HepG2 (cell line): Measurements from ENCODE around the gene DTD2. TPM values are rescaled to one million over a fixed set of nuclear protein-coding genes. Genes with fewer than 3 reads are reported as not detected.
A peak's percentile ranks its signal among the peaks of the same experiment; 100 is the strongest.

Source experiments
- ATF2 ChIP-seq: sonication (generic); formaldehyde crosslinking; IDR thresholded peaks from 2 replicates; pipeline ENCODE4 v1.4.0; 2020; ENCODE audit warnings: missing genetic modification reagents
- ATF3 ChIP-seq: sonication (generic); formaldehyde crosslinking; IDR thresholded peaks from 2 replicates; pipeline ENCODE4 v1.4.0; 2020; ENCODE audit warnings: missing genetic modification reagents
- CBX5 ChIP-seq: sonication (generic); formaldehyde crosslinking; IDR thresholded peaks from 2 replicates; pipeline ENCODE4 v1.4.0; 2020; ENCODE audit warnings: missing genetic modification reagents, borderline replicate concordance
- GPBP1L1 ChIP-seq: sonication (generic); formaldehyde crosslinking; IDR thresholded peaks from 2 replicates; pipeline ENCODE4 v1.5.0; 2020; ENCODE audit warnings: mild to moderate bottlenecking, missing genetic modification reagents
- KDM5A ChIP-seq: fragments of 200-600 bp; sonication (generic); IDR thresholded peaks from 2 replicates; pipeline ENCODE4 v1.7.0; 2018; ENCODE audit warnings: antibody characterized with exemption, mild to moderate bottlenecking, low read length, borderline replicate concordance
- MAFG ChIP-seq: sonication (generic); formaldehyde crosslinking; IDR thresholded peaks from 2 replicates; pipeline ENCODE4 v1.5.1; 2020; ENCODE audit warnings: mild to moderate bottlenecking, missing genetic modification reagents
- NR2F2 ChIP-seq: IDR thresholded peaks from 2 replicates; pipeline ENCODE4 v1.6.1; 2012; ENCODE audit warnings: low read depth, inconsistent platforms, borderline replicate concordance
- SAFB2 ChIP-seq: sonication (generic); formaldehyde crosslinking; IDR thresholded peaks from 2 replicates; pipeline ENCODE4 v1.5.1; 2020; ENCODE audit warnings: missing genetic modification reagents, low read depth, mild to moderate bottlenecking, borderline replicate concordance
- XRCC5 ChIP-seq: fragments of 200-400 bp; formaldehyde crosslinking; optimal IDR thresholded peaks from 2 replicates; pipeline ENCODE3; 2017; ENCODE audit warnings: mild to moderate bottlenecking, low read length
- ZBTB34 ChIP-seq: sonication (generic); formaldehyde crosslinking; IDR thresholded peaks from 2 replicates; pipeline ENCODE4 v1.8.0; 2022; ENCODE audit warnings: mild to moderate bottlenecking, missing genetic modification reagents
- ZEB1 ChIP-seq: IDR thresholded peaks from 2 replicates; pipeline ENCODE4 v1.6.1; 2012; ENCODE audit warnings: mild to moderate bottlenecking, low read depth, inconsistent platforms; ENCODE audit not compliant: insufficient replicate concordance
- ZNF207 ChIP-seq: fragments of 450-650 bp; IDR thresholded peaks from 2 replicates; pipeline ENCODE4 v1.6.1; 2016; ENCODE audit warnings: antibody characterized with exemption, borderline replicate concordance
- ZNF335 ChIP-seq: sonication (generic); formaldehyde crosslinking; IDR thresholded peaks from 2 replicates; pipeline ENCODE4 v1.4.0; 2020; ENCODE audit warnings: missing genetic modification reagents
- ZNF552 ChIP-seq: sonication (generic); formaldehyde crosslinking; IDR thresholded peaks from 2 replicates; pipeline ENCODE4 v1.9.0; 2022; ENCODE audit warnings: missing genetic modification reagents, mild to moderate bottlenecking, borderline replicate concordance
- ZNF572 ChIP-seq: sonication (generic); formaldehyde crosslinking; IDR thresholded peaks from 2 replicates; pipeline ENCODE4 v1.5.1; 2020; ENCODE audit warnings: mild to moderate bottlenecking, missing genetic modification reagents
- ZNF883 ChIP-seq: sonication (generic); formaldehyde crosslinking; IDR thresholded peaks from 2 replicates; pipeline ENCODE4 v1.5.1; 2020; ENCODE audit warnings: mild to moderate bottlenecking, missing genetic modification reagents; ENCODE audit errors: not compliant biosample characterization
- polyA plus RNA-seq, 8 experiments: library from polyadenylated mRNA; depleted of rRNA in 3 of 8; stranded (reverse) in 7 of 8; unstranded in 1 of 8; fragments of >200 nt; fragmentation: Illumina TruSeq in 4 of 8; extraction: Trizol in 4 of 8; gene quantifications; 2 replicates each; pipeline versions ENCODE4 v1.2.1 to v1.2.3, GENCODE V29; 2011 to 2016; ENCODE audit warnings: low read depth in 4 of 8, missing spikeins in 1 of 8, mixed read lengths in 1 of 8; ENCODE audit not compliant: insufficient read depth in 1 of 8
- total RNA-seq, 5 experiments: library from RNA; depleted of rRNA; stranded (reverse); fragments of >200 nt; fragmentation: Illumina TruSeq; extraction: Trizol; gene quantifications; 2 replicates each; pipeline ENCODE4 v1.2.3, GENCODE V29; 2016; ENCODE audit warnings: low read depth in 1 of 5
- TF ChIP-seq, protein P1 (sequence below): sonication (generic); formaldehyde crosslinking; IDR thresholded peaks from 2 replicates; pipeline ENCODE4 v1.4.0; 2020; ENCODE audit warnings: missing genetic modification reagents; ENCODE audit errors: not compliant biosample characterization
- TF ChIP-seq, protein P2 (sequence below): sonication (generic); formaldehyde crosslinking; IDR thresholded peaks from 2 replicates; pipeline ENCODE4 v1.4.0; 2020; ENCODE audit warnings: missing genetic modification reagents, borderline replicate concordance

DTD2 gene
- total and polyA plus RNA-seq, 2 of the 13 experiments (the other 11 are each of a cell fraction or from before 2014, with no cell fraction given) = 22.3 to 49.8 TPM

DNA sequence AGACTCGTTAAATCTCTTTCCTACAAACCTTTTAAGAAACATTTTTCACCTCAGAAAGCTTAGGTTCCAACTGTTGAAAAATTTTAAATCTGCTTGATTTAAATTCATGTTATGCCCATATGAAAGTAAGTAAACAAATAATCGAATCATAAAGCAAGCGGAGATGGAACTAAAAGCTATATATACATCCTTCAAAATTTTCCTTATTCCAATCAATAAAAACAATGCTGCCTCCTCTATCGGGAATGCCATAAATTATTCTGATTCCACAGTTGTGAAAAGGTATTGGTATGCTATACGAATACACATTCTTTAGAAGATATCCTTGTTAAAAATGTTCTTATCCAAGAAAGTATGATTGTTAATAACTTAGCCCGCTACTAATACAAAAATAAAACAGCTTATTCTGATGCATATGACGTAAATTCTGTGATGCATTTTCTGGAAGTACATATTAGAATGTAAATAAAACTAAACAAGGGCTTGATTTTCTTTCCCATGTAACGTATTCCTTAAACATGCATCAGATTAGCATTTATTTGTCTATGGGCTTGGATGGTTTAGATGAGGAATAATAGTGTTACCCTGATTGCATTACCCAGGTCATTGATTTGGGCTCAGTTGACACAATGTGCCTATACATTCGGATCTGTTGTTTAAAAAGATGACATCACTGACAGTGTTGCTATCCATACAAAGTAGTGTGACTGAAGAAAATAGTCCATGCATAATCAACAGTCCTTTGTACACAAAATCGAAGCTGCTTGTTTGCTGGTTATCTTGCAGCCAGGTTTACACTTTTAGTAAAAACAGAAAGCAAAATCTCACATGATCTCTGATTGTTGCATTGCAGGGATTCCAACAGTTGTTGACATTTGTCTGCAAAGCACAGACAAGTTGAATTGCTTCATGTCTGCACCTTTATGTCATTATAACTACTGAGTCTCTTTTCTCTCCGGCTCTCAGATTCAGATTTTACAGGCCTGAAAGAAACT is 656 bp upstream of the DTD2 start (continued):
- TF ChIP-seq ATF2 (peak; percentile 96), SAFB2 (CRISPR knock-in tag) (no peak), ZBTB34 (CRISPR knock-in tag) (no peak), ZEB1 (no peak), CBX5 (no peak), MAFG (CRISPR knock-in tag) (no peak), ATF3 (CRISPR knock-in tag) (peak; percentile 71), XRCC5 (no peak), ZNF552 (CRISPR knock-in tag) (no peak), ZNF207 (no peak), KDM5A (peak; percentile 77; the same call in 1 of the 2 replicates), ZNF335 (CRISPR knock-in tag) (no peak), ZNF883 (CRISPR knock-in tag) (no peak), NR2F2 (no peak), ZNF572 (CRISPR knock-in tag) (no peak), GPBP1L1 (CRISPR knock-in tag) (no peak)
- TF ChIP-seq, protein P1, sequence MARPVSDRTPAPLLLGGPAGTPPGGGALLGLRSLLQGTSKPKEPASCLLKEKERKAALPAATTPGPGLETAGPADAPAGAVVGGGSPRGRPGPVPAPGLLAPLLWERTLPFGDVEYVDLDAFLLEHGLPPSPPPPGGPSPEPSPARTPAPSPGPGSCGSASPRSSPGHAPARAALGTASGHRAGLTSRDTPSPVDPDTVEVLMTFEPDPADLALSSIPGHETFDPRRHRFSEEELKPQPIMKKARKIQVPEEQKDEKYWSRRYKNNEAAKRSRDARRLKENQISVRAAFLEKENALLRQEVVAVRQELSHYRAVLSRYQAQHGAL (CRISPR knock-in tag) = no peak
- TF ChIP-seq, protein P2, sequence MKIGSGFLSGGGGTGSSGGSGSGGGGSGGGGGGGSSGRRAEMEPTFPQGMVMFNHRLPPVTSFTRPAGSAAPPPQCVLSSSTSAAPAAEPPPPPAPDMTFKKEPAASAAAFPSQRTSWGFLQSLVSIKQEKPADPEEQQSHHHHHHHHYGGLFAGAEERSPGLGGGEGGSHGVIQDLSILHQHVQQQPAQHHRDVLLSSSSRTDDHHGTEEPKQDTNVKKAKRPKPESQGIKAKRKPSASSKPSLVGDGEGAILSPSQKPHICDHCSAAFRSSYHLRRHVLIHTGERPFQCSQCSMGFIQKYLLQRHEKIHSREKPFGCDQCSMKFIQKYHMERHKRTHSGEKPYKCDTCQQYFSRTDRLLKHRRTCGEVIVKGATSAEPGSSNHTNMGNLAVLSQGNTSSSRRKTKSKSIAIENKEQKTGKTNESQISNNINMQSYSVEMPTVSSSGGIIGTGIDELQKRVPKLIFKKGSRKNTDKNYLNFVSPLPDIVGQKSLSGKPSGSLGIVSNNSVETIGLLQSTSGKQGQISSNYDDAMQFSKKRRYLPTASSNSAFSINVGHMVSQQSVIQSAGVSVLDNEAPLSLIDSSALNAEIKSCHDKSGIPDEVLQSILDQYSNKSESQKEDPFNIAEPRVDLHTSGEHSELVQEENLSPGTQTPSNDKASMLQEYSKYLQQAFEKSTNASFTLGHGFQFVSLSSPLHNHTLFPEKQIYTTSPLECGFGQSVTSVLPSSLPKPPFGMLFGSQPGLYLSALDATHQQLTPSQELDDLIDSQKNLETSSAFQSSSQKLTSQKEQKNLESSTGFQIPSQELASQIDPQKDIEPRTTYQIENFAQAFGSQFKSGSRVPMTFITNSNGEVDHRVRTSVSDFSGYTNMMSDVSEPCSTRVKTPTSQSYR (CRISPR knock-in tag) = 0 out of 2 replicates have a peak, but pooled peaks have one; percentile 9
